MM.1S (cell line): ENCODE data around the gene GATB.

Source experiments
- DNase-seq: peaks from one replicate; pipeline ENCODE4 v3.0.0-alpha.2; 2015
- H2AFZ ChIP-seq: fragments of 300-600 bp; sonication (generic); 2 replicates; pipeline ENCODE4 v1.6.0; 2016; ENCODE audit warnings: antibody characterized with exemption, low read length
- H3F3A ChIP-seq: fragments of 300-600 bp; sonication (generic); 2 replicates; pipeline ENCODE4 v1.6.1; 2016; ENCODE audit warnings: mild to moderate bottlenecking, antibody characterized with exemption, low read length, moderate library complexity, mixed read lengths; ENCODE audit not compliant: insufficient read depth
- H3K27ac ChIP-seq: fragments of 300-600 bp; sonication (generic); 2 replicates; pipeline ENCODE4 v1.5.1; 2016; ENCODE audit warnings: mild to moderate bottlenecking, low read length
- H3K27me3 ChIP-seq: fragments of 300-600 bp; sonication (generic); replicated peaks from 2 replicates; pipeline ENCODE4 v1.6.0; 2016; ENCODE audit warnings: low read length; ENCODE audit not compliant: insufficient read depth
- H3K36me3 ChIP-seq: fragments of 300-600 bp; sonication (generic); replicated peaks from 2 replicates; pipeline ENCODE4 v1.6.1; 2016; ENCODE audit warnings: mild to moderate bottlenecking, low read length, mixed read lengths; ENCODE audit not compliant: insufficient read depth
- H3K4me1 ChIP-seq: fragments of 300-600 bp; sonication (generic); 2 replicates; pipeline ENCODE4 v1.6.1; 2016; ENCODE audit warnings: low read length, mixed read lengths
- H3K4me2 ChIP-seq: fragments of 300-600 bp; sonication (generic); 2 replicates; pipeline ENCODE4 v1.6.0; 2016; ENCODE audit warnings: low read depth, low read length
- H3K4me3 ChIP-seq: fragments of 300-600 bp; sonication (generic); 2 replicates; pipeline ENCODE4 v1.5.1; 2016; ENCODE audit warnings: low read length, mixed read lengths
- H3K79me2 ChIP-seq: fragments of 300-600 bp; sonication (generic); 2 replicates; pipeline ENCODE4 v1.6.1; 2016; ENCODE audit warnings: mixed run types, low read length, mixed read lengths
- H3K9ac ChIP-seq: fragments of 300-600 bp; sonication (generic); 2 replicates; pipeline ENCODE4 v1.6.1; 2016; ENCODE audit warnings: low read length, mixed read lengths
- H3K9me2 ChIP-seq: fragments of 300-600 bp; sonication (generic); replicated peaks from 2 replicates; pipeline ENCODE4 v1.6.1; 2016; ENCODE audit warnings: mild to moderate bottlenecking, low read length, mixed read lengths; ENCODE audit not compliant: insufficient read depth
- H3K9me3 ChIP-seq: fragments of 300-600 bp; sonication (generic); replicated peaks from 2 replicates; pipeline ENCODE4 v1.6.1; 2016; ENCODE audit warnings: mild to moderate bottlenecking, low read length, mixed read lengths; ENCODE audit not compliant: insufficient read depth
- H4K20me1 ChIP-seq: fragments of 300-600 bp; sonication (generic); 2 replicates; pipeline ENCODE4 v1.6.1; 2016; ENCODE audit warnings: mild to moderate bottlenecking, low read length, moderate library complexity, mixed read lengths; ENCODE audit not compliant: insufficient read depth
- EZH2 ChIP-seq: fragments of 300-600 bp; sonication (generic); optimal IDR thresholded peaks from 2 replicates; pipeline ENCODE3; 2017; ENCODE audit warnings: low read depth, mild to moderate bottlenecking, antibody characterized with exemption, low read length, mixed read lengths
- EZH2phosphoT487 ChIP-seq: fragments of 300-600 bp; sonication (generic); IDR thresholded peaks from 2 replicates; pipeline ENCODE4 v1.6.1; 2018; ENCODE audit warnings: antibody characterized with exemption, low read length
- TF ChIP-seq, protein P1 (sequence below): fragments of 300-600 bp; sonication (generic); IDR thresholded peaks from 2 replicates; pipeline ENCODE4 v1.5.1; 2016; ENCODE audit warnings: antibody characterized with exemption, low read length, mixed read lengths

Gene GATB

DNA sequence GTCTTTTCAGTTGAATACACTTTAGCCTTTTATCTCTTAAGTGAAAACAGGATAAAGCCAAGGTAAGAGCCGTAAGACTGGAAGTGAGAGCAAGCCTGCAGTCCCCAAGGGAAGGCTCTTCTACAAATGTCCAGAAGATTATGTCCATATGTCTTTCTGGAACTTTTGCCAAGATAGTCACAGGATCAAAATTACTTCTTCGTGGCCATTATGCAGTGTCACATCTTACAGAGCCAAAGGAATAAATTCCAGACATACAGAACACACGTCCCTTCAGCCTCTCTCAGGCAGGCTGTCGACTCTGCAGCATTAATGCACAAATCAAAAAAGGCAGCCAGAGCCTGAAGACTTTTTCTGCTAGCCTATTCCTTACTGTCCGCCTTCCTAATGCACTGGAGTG, 10.9 kb upstream of the GATB start:
- no peak overlapping the region for H3K9ac ChIP-seq
- H3F3A ChIP-seq: no peaks in the 10 kb centered on the region
- no peak overlapping the region for H3K4me2 ChIP-seq
- H4K20me1 ChIP-seq: no peaks in the 10 kb centered on the region
- no peak overlapping the region for H3K4me3 ChIP-seq
- no peak overlapping the region for H2AFZ ChIP-seq
- H3K36me3 ChIP-seq: no peaks in the 10 kb centered on the region
- H3K27ac ChIP-seq: no peak overlapping the region
- no peaks in the 10 kb centered on the region for H3K9me3 ChIP-seq
- DNase-seq: no peak
- TF ChIP-seq EZH2phosphoT487 (no peak), EZH2 (no peak)
- TF ChIP-seq, protein P1, sequence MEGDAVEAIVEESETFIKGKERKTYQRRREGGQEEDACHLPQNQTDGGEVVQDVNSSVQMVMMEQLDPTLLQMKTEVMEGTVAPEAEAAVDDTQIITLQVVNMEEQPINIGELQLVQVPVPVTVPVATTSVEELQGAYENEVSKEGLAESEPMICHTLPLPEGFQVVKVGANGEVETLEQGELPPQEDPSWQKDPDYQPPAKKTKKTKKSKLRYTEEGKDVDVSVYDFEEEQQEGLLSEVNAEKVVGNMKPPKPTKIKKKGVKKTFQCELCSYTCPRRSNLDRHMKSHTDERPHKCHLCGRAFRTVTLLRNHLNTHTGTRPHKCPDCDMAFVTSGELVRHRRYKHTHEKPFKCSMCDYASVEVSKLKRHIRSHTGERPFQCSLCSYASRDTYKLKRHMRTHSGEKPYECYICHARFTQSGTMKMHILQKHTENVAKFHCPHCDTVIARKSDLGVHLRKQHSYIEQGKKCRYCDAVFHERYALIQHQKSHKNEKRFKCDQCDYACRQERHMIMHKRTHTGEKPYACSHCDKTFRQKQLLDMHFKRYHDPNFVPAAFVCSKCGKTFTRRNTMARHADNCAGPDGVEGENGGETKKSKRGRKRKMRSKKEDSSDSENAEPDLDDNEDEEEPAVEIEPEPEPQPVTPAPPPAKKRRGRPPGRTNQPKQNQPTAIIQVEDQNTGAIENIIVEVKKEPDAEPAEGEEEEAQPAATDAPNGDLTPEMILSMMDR: no peak
- no peaks in the 10 kb centered on the region for H3K27me3 ChIP-seq
- H3K4me1 ChIP-seq: no peaks in the 10 kb centered on the region
- H3K9me2 ChIP-seq: no peaks in the 10 kb centered on the region
- no peaks in the 10 kb centered on the region for H3K79me2 ChIP-seq

DNA sequence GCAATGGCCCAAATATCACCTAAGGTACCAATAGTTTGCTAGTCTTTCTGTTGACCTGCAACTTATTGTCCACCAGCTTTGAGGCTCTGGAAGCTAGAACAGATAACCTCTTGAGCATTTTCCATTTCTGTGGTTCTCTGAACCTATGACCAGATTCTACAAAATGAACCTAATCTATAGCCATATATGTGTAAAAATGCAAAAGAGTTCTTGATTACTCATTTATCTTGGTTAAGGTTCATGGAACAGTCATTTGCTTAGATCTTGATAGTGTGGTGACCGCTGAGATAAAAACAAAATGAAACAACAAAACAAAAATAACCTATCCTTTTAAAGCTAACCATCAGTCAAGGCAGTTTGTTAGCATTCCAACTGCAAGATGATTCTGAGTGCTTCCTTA, 9.3 kb upstream of the GATB start:
- no peaks in the 10 kb centered on the region for H3F3A ChIP-seq
- H2AFZ ChIP-seq: no peak overlapping the region
- no peak overlapping the region for H3K27ac ChIP-seq
- H3K4me2 ChIP-seq: no peak overlapping the region
- no peaks in the 10 kb centered on the region for H3K4me1 ChIP-seq
- H4K20me1 ChIP-seq: no peaks in the 10 kb centered on the region
- H3K9me2 ChIP-seq: no peaks in the 10 kb centered on the region
- no peaks in the 10 kb centered on the region for H3K9me3 ChIP-seq
- DNase-seq: no peak
- no peaks in the 10 kb centered on the region for H3K27me3 ChIP-seq
- TF ChIP-seq EZH2phosphoT487 (no peak), EZH2 (no peak)
- TF ChIP-seq, protein P1: no peak
- H3K79me2 ChIP-seq: no peaks in the 10 kb centered on the region
- no peak overlapping the region for H3K4me3 ChIP-seq
- no peak overlapping the region for H3K9ac ChIP-seq
- H3K36me3 ChIP-seq: no peaks in the 10 kb centered on the region

DNA sequence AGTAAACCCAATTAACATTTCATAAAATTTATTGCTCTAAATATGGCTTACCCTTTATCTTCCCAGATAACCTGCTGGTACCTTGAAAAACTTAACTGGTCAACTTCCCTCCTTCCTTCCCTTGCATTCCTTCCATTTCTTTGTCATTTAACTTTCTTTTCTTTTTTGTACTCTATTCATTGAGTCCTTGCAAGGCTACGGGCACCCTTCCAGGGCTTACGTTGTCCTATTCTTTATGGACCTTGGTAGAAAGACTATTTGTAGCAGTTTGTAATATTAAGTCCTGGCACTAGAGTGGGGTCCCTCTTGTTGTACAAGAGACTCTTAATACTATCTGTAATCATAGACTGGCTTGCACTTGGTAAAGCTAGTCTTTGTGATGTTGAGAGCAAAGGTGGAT, 8.0 kb upstream of the GATB start:
- no peak for DNase-seq
- Histone ChIP-seq H3K9me2 (no peaks in the 10 kb centered on the region), H3K27ac (no peak overlapping the region), H3K79me2 (no peaks in the 10 kb centered on the region), H3F3A (no peaks in the 10 kb centered on the region), H4K20me1 (no peaks in the 10 kb centered on the region), H3K27me3 (no peaks in the 10 kb centered on the region), H3K9me3 (no peaks in the 10 kb centered on the region), H3K4me3 (no peak overlapping the region), H3K36me3 (no peaks in the 10 kb centered on the region), H3K4me2 (no peak overlapping the region), H3K4me1 (no peaks in the 10 kb centered on the region), H3K9ac (no peak overlapping the region), H2AFZ (no peak overlapping the region)
- TF ChIP-seq EZH2 (no peak), EZH2phosphoT487 (no peak)
- TF ChIP-seq, protein P1: no peak
